ENCODE data around the gene KLHL33. TPM values are rescaled to one million over a fixed set of nuclear protein-coding genes. Genes with fewer than 3 reads are reported as not detected.

The KLHL33 gene
- total RNA-seq, 1 experiment from 2014 or later = not detected

DNA sequence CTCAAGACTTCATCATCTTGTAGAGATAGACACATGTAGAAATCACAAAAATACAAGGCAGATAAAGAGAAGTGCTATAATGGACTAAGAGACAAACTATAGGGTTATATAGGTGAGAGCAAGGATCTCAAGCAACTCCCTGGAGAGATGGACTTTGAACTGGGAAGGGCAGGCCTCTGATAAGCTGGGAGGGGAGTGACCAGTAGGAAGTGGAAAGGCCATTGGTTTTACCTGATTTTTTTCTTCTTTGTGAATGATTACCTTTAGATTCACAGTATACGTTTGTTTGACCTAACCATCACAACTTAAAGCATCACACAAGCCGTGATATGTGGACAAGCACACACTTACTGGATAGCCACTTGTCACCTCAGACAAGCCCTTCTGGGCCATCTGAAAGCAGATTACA, 17.5 kb downstream of the KLHL33 start:
- no peaks in the 10 kb centered on the region for H3K79me2 ChIP-seq (ENCODE audit: low read length)
- H3F3A ChIP-seq (ENCODE audit: low read length, unreplicated experiment) = peaks cover 3% of the 10 kb centered on the region
- H3K9ac ChIP-seq (ENCODE audit: low read length) = peak overlapping the region; percentile 35; the same call in 1 of the 2 replicates
- peaks cover 32% of the 10 kb centered on the region for H3K4me1 ChIP-seq (ENCODE audit: insufficient read depth, low read length)
- no peak for DNase-seq
- no TSS peak for BruUV-seq (replicated peaks)
- H3K27me3 ChIP-seq (ENCODE audit: low read length) = no peaks in the 10 kb centered on the region
- no peaks in the 10 kb centered on the region for H3K36me3 ChIP-seq (ENCODE audit: low read depth, low read length)
- no peaks in the 10 kb centered on the region for H4K20me1 ChIP-seq (ENCODE audit: low read length)
- H3K4me2 ChIP-seq (ENCODE audit: low read length) = peak overlapping the region; percentile 49
- H3K27ac ChIP-seq (ENCODE audit: low read length) = peak overlapping the region; percentile 87
- POLR2A ChIA-PET (ENCODE audit: unreplicated experiment) = no interaction called here
- intact Hi-C loops (cut with micrococcal nuclease) = no loop called here
- no peak for ATAC-seq
- H3K9me2 ChIP-seq (replicated peaks; ENCODE audit: low read length) = no peaks in the 10 kb centered on the region
- no peak overlapping the region for H2AFZ ChIP-seq (ENCODE audit: low read length)
- H3K4me3 ChIP-seq (ENCODE audit: low read length) = no peak overlapping the region
- TF ChIP-seq, protein P1, sequence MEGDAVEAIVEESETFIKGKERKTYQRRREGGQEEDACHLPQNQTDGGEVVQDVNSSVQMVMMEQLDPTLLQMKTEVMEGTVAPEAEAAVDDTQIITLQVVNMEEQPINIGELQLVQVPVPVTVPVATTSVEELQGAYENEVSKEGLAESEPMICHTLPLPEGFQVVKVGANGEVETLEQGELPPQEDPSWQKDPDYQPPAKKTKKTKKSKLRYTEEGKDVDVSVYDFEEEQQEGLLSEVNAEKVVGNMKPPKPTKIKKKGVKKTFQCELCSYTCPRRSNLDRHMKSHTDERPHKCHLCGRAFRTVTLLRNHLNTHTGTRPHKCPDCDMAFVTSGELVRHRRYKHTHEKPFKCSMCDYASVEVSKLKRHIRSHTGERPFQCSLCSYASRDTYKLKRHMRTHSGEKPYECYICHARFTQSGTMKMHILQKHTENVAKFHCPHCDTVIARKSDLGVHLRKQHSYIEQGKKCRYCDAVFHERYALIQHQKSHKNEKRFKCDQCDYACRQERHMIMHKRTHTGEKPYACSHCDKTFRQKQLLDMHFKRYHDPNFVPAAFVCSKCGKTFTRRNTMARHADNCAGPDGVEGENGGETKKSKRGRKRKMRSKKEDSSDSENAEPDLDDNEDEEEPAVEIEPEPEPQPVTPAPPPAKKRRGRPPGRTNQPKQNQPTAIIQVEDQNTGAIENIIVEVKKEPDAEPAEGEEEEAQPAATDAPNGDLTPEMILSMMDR (conservative IDR thresholded peaks at IDR 0.05; ENCODE audit: low read depth, low read length) = no peak
- TF ChIP-seq EZH2 (IDR thresholded peaks at IDR 0.05; ENCODE audit: low read length, unreplicated experiment) (no peak), EZH2phosphoT487 (IDR thresholded peaks at IDR 0.05; ENCODE audit: borderline replicate concordance, low read length) (no peak)
- CTCF ChIA-PET = no interaction called here
- H3K9me3 ChIP-seq (ENCODE audit: low read length) = no peaks in the 10 kb centered on the region

DNA sequence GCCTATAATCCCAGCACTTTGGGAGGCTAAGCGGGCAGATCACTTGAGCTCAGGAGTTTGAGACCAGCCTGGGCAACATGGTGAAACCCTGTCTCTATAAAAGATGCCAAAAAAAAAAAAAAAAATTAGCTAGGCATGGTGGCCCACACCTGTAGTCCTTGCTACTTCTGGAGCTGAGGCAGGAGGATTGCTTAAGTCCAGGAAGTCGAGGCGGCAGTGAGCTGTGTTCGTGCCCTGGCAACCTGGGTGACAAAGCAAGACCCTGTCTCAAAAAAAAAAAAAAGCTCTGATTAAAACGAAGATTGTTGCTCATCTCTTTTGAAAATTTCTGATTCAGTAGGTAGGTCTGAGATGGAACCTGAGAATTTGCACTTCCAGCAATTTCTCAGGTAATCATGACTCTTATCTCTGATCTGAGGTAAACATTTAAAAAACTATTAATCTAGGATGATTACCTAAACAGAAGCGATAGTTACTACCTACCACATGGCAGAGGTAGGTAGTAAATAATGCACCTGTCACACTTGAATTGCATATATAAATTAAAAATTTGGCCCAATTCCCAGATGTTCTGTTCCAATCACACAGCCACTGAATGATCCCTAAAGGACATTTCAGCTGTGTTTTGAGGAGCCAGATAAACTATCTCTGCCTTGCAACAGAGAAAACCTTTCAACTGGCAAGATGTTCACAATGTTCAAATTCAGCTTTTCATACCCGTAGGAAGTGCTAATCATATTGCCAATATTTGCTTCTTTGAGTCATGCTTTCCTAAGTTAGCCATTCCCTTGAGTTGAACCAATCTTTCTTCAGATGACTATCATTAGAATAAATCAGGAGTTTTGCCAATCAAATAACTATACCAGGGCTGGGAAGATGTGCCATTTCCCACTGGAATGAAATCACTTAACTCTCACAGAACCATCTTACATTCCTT, 18.4 kb downstream of the KLHL33 start:
- TF ChIP-seq EZH2 (IDR thresholded peaks at IDR 0.05; ENCODE audit: low read length, unreplicated experiment) = no peak
- TF ChIP-seq, protein P1 (conservative IDR thresholded peaks at IDR 0.05; ENCODE audit: low read depth, low read length) = no peak
- no peak for TF ChIP-seq EZH2phosphoT487 (IDR thresholded peaks at IDR 0.05; ENCODE audit: borderline replicate concordance, low read length)
- Histone ChIP-seq H3K9me3 (ENCODE audit: low read length) (no peaks in the 10 kb centered on the region), H3K9ac (ENCODE audit: low read length) (peak overlapping the region; percentile 35; the same call in 1 of the 2 replicates), H3K27ac (ENCODE audit: low read length) (peak overlapping the region; percentile 87), H4K20me1 (ENCODE audit: low read length) (no peaks in the 10 kb centered on the region), H3K79me2 (ENCODE audit: low read length) (no peaks in the 10 kb centered on the region), H2AFZ (ENCODE audit: low read length) (no peak overlapping the region), H3K4me3 (ENCODE audit: low read length) (peak overlapping the region; percentile 17; the same call in 1 of the 2 replicates), H3K4me1 (ENCODE audit: insufficient read depth, low read length) (peaks cover 32% of the 10 kb centered on the region), H3K4me2 (ENCODE audit: low read length) (peak overlapping the region; percentile 66), H3K9me2 (replicated peaks; ENCODE audit: low read length) (no peaks in the 10 kb centered on the region), H3F3A (ENCODE audit: low read length, unreplicated experiment) (peaks cover 3% of the 10 kb centered on the region), H3K36me3 (ENCODE audit: low read depth, low read length) (no peaks in the 10 kb centered on the region), H3K27me3 (ENCODE audit: low read length) (no peaks in the 10 kb centered on the region)
- ChIA-PET CTCF (interaction anchor here (0.6 to 1.1 kb wide), 4 partner anchors 16 to 822 kb away, joined by 3 to 7 read pairs (median 4); no protein-coding TSS in a partner anchor), POLR2A (ENCODE audit: unreplicated experiment) (interaction anchor here (0.9 kb wide), 1 partner anchor 38 kb away, joined by 3 read pairs; the partner anchor contains the start of gene APEX1)
- intact Hi-C loops (cut with micrococcal nuclease) = no loop called here
- DNase-seq = peak; percentile 91
- no TSS peak for BruUV-seq (replicated peaks)
- peak; percentile 43 for ATAC-seq
